HK-2 (cell line): Measurements from ENCODE around the gene ZNF324B.
"Not testable (repeated sequence)": the region's sequence is repeated elsewhere in the genome, so short reads cannot be mapped to it uniquely, and the experiment has no call there.

Experiments used
- DNase-seq: peaks from one replicate; pipeline ENCODE4 v3.0.0-alpha.2; 2018; ENCODE audit not compliant: unreplicated experiment

ZNF324B gene

GRCh38 chr19:58480481-58480830 is 29.0 kb downstream of the ZNF324B start:
- DNase-seq = no peak

- DNase-seq = no peak
Measured at GRCh38 chr19:58480831-58481230, 29.4 kb downstream of the ZNF324B start.

DNA sequence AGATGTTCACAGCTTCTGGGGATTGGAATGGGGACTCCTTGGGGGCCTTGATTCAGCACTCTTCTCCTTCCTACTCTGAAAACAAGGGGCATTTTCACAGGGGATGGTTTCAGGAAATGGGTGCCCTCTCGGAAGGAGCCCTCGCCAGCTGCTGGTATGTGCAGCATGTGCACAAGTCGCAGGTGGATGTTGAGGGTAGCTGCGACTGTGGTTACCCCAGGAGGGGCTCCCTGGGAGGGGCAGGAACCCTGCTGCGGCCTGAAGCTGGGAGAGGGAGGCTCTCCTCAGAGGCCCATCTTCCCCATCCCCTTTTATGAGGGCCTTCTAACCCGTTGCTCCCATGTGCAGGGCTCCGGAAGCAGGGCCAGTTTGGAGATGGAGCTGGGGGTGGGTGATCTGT is 30.9 kb downstream of the ZNF324B start:
- no peak for DNase-seq

GRCh38 chr19:58483776-58484175 is 32.4 kb downstream of the ZNF324B start:
- no peak for DNase-seq

- DNase-seq = not testable (repeated sequence)
Measured at GRCh38 chr19:58484349-58484748, 32.9 kb downstream of the ZNF324B start.

- no peak for DNase-seq
Measured at GRCh38 chr19:58491393-58491792, 40.0 kb downstream of the ZNF324B start.

DNA sequence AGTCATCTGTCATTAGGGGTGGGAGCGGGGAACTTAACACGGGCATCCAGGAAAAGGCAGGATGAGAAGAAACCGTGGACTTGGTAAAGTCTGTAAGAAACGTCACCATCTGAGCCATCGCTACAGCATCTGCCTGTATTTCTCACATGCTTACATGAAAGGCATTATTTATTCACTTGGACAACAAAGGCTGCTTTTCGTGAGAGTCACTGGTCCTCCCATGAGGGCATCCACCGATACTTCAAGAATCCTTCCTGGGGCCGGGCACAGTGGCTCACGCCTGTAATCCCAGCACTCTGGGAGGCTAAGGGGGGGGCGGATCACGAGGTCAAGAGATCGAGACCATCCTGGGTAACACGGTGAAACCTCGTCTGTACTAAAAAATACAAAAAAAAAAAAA is 40.8 kb downstream of the ZNF324B start:
- DNase-seq = no peak

DNA sequence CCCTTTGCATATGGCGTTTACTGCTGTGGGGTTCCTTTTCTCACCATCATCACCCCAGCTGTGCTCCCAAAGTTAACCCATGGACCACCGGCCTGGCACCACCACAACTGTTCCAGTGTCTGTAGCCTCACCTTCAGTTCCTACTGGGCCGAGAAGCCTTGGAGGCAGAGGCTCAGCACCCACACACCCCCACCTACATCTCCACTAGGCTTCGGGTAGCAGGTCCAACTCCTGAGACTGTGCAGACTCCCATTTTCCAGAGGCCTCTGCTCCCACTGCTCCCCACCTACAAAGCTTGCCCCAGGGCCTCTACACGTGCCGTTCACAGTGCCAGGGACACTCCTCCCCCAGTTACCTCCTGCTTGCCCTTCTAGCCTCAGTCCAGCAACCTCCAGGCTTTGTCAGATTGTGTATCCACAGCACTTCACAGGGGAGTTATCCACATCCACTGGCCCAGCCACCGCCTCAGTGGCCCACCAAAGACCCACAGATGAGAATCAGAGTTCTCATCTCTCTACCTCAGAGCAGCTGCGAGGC is 46.3 kb downstream of the ZNF324B start:
- DNase-seq = no peak

GRCh38 chr19:58498316-58499020 is 47.0 kb downstream of the ZNF324B start:
- no peak for DNase-seq

DNA sequence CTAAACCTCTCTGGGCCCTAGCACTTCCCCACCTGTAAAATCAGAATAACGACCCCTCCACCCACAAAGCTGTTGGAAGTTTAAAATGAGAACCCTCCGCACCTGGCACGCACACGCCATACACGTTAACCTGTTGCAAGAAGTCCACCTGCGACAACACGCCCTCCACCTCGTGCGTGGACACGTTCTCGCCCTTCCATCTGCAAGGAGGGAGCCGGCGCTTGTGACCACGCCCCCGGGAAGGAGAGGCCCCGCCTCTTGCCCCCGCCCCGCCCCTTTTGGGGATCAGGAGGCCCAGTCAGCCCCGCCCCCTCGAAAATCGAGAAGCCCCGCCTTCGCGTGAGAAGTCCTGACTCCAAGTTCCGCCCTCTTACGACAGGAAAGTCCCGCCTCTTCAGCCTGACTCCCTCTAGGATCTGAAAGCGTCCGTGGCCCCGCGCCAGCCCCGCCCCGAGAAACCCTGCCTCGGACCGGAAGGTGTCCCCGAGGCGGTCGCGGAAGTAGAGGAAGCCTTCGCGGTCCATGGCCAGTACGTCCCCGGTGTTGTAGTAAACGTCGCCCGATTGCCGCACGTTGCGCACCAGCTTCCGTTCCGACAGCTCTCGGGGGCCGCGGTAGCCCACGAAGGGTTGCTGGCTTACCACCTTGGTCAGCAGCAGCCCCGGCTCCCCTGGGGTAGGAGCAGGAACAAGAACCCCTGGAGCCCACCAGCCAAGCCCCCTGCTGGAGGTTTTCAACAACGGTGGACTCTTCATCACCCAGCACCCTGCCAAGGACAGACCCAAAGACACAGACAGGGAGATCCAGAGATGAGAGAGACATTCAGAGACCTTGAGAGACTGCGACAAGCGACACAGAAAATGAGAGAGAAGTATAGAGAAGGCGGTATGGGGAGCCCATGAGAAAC is 47.9 kb downstream of the ZNF324B start:
- DNase-seq = peak; percentile 98

GRCh38 chr19:58500242-58500641 is 48.8 kb downstream of the ZNF324B start:
- DNase-seq = no peak
